IPS-20b (cell line): ENCODE results near the gene EEF1AKMT2.

Source experiments
- H3K27ac ChIP-seq: one replicate; pipeline ENCODE4 v1.5.1; 2013; ENCODE audit warnings: low read length
- H3K27me3 ChIP-seq: 2 replicates; pipeline ENCODE4 v1.6.1; 2013; ENCODE audit warnings: mild to moderate bottlenecking, low read length, inconsistent platforms; ENCODE audit not compliant: insufficient read depth
- H3K36me3 ChIP-seq: 2 replicates; pipeline ENCODE4 v1.6.1; 2013; ENCODE audit warnings: low read depth, mild to moderate bottlenecking, inconsistent platforms, low read length, moderate library complexity; ENCODE audit not compliant: insufficient read depth
- H3K4me1 ChIP-seq: 2 replicates; pipeline ENCODE4 v1.6.1; 2013; ENCODE audit warnings: mild to moderate bottlenecking, control low read depth, inconsistent platforms, low read length, moderate library complexity; ENCODE audit not compliant: insufficient read depth
- H3K4me3 ChIP-seq: 2 replicates; pipeline ENCODE4 v1.5.1; 2013; ENCODE audit warnings: mild to moderate bottlenecking, low read length, inconsistent platforms
- H3K9ac ChIP-seq: 2 replicates; pipeline ENCODE4 v1.6.1; 2013; ENCODE audit warnings: low read depth, mild to moderate bottlenecking, inconsistent platforms, low read length, moderate library complexity
- H3K9me3 ChIP-seq: 2 replicates; pipeline ENCODE4 v1.6.1; 2013; ENCODE audit warnings: mild to moderate bottlenecking, low read depth, low read length, inconsistent platforms; ENCODE audit not compliant: insufficient read depth

EEF1AKMT2 gene

DNA sequence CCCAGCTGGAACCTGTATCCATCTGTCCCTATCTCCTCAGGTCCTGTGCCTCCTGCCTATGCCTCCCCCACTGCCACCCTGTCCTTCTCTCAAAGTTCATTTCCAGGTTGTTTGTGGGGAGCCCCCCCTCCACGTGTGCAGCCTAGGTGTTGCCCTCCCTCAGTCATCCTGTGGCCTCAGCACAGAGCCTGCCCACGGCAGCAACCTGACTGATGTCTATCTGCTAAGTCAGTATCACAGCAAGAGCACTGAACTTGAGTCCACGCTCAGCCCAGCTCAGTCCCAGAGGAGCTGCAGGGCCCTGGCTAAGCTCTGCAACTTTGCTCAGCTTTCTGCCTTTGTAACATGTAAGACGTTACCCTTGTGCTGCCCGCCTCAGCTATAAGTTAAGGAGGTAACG lies 76.2 kb downstream of the EEF1AKMT2 start:
- H3K4me3 ChIP-seq: no peak overlapping the region
- no peaks in the 10 kb centered on the region for H3K27me3 ChIP-seq
- H3K9ac ChIP-seq: no peak overlapping the region
- H3K9me3 ChIP-seq: no peaks in the 10 kb centered on the region
- no peaks in the 10 kb centered on the region for H3K36me3 ChIP-seq
- no peak overlapping the region for H3K27ac ChIP-seq
- peaks cover 5% of the 10 kb centered on the region for H3K4me1 ChIP-seq

- H3K27ac ChIP-seq: no peak overlapping the region
- peaks cover 3% of the 10 kb centered on the region for H3K4me1 ChIP-seq
- H3K36me3 ChIP-seq: no peaks in the 10 kb centered on the region
These were observed 77.9 kb downstream of the EEF1AKMT2 start for GRCh38 chr10:124713679-124714255.

DNA sequence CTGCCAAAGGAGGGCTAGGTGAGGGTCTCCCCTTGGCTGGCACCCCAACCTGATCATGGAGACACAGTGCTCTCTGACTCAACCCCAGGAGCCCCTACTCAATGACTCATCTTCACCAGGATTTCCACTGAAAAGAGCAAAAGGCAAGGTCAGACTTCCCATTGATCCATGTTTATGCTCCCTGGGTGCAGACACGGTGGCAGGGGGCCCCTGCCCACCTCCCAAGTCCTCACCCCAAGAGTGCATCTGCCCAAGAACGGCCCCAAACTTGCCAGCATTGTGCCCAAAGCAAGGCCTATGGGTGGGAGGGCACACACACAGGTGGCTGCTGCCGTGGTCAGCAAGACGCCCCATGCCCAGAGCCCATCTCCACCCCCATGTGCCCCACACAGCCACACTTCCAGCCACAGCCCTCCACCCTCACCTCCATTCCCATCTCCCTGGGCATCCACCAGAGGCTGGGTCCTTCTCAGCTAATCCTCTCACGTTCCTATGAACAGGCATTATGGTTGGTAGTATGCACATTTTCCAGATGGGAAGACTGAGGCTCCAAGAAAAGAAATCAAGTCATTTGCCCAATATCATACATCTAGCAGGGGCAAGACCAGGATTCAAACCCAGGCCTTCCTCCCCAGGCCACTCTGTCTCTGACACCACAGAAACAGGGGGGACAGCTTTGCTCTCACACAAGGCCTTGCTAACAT lies 78.8 kb downstream of the EEF1AKMT2 start:
- no peaks in the 10 kb centered on the region for H3K36me3 ChIP-seq
- H3K4me1 ChIP-seq: peaks cover 6% of the 10 kb centered on the region
- H3K4me3 ChIP-seq: no peak overlapping the region
- H3K27ac ChIP-seq: no peak overlapping the region
- no peaks in the 10 kb centered on the region for H3K9me3 ChIP-seq
- no peak overlapping the region for H3K9ac ChIP-seq
- H3K27me3 ChIP-seq: no peaks in the 10 kb centered on the region

More at GRCh38 chr10:124713679-124714255, 77.9 kb downstream of the EEF1AKMT2 start:
- no peaks in the 10 kb centered on the region for H3K9me3 ChIP-seq
- H3K27me3 ChIP-seq: no peaks in the 10 kb centered on the region
- H3K9ac ChIP-seq: no peak overlapping the region
- H3K4me3 ChIP-seq: no peak overlapping the region

GRCh38 chr10:124711145-124711544 lies 80.5 kb downstream of the EEF1AKMT2 start:
- H3K27ac ChIP-seq: no peak overlapping the region
- H3K4me3 ChIP-seq: no peak overlapping the region
- 0 out of 2 replicates have a peak, but pooled peaks cover 1% of the 10 kb centered on the region for H3K36me3 ChIP-seq
- no peaks in the 10 kb centered on the region for H3K9me3 ChIP-seq
- H3K4me1 ChIP-seq: peaks cover 6% of the 10 kb centered on the region
- H3K9ac ChIP-seq: no peak overlapping the region
- H3K27me3 ChIP-seq: no peaks in the 10 kb centered on the region

DNA sequence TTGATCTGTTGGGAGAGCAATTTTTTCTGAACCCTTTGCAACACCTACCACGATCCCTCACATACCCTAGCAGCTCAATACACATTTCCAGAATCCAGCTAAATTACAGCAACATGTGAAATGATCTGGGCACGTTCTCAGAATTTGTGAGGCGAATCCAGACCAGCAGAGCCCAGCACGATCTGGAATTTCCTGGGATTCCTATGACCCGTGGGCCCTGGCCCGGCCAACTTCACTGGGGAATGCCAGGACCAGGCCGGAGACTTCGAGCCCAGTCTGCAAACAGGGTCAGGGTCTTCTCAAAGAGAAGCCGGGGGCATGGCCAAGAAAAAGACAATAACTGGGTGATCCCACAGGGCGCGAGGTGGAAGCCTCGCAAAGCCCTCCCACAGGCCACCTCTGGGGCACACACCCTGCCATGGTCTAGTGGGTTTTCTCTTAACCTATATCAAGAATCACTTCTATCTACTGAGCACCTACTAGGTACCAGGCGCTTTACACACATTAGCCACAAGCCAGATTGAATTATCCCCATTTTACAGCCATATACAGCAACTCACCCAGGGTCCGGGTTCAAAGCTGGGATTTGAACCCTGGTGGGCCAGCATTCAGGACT lies 81.3 kb downstream of the EEF1AKMT2 start:
- no peaks in the 10 kb centered on the region for H3K9me3 ChIP-seq
- no peak overlapping the region for H3K27ac ChIP-seq
- no peak overlapping the region for H3K9ac ChIP-seq
- 0 out of 2 replicates have a peak, but pooled peaks cover 4% of the 10 kb centered on the region for H3K36me3 ChIP-seq
- peaks cover 6% of the 10 kb centered on the region for H3K4me1 ChIP-seq
- H3K27me3 ChIP-seq: no peaks in the 10 kb centered on the region
- H3K4me3 ChIP-seq: no peak overlapping the region

- H3K9me3 ChIP-seq: no peaks in the 10 kb centered on the region
- H3K4me3 ChIP-seq: no peak overlapping the region
- 0 out of 2 replicates have a peak, but pooled peaks cover 4% of the 10 kb centered on the region for H3K36me3 ChIP-seq
- H3K27ac ChIP-seq: no peak overlapping the region
- H3K4me1 ChIP-seq: peaks cover 6% of the 10 kb centered on the region
- no peak overlapping the region for H3K9ac ChIP-seq
- no peaks in the 10 kb centered on the region for H3K27me3 ChIP-seq
These were observed 81.8 kb downstream of the EEF1AKMT2 start for GRCh38 chr10:124709861-124710260.

- H3K9me3 ChIP-seq: no peaks in the 10 kb centered on the region
- H3K9ac ChIP-seq: no peak overlapping the region
- no peaks in the 10 kb centered on the region for H3K27me3 ChIP-seq
- 0 out of 2 replicates have a peak, but pooled peaks cover 4% of the 10 kb centered on the region for H3K36me3 ChIP-seq
- peaks cover 6% of the 10 kb centered on the region for H3K4me1 ChIP-seq
- no peak overlapping the region for H3K4me3 ChIP-seq
- no peak overlapping the region for H3K27ac ChIP-seq
These were observed 82.7 kb downstream of the EEF1AKMT2 start for GRCh38 chr10:124708922-124709520.

DNA sequence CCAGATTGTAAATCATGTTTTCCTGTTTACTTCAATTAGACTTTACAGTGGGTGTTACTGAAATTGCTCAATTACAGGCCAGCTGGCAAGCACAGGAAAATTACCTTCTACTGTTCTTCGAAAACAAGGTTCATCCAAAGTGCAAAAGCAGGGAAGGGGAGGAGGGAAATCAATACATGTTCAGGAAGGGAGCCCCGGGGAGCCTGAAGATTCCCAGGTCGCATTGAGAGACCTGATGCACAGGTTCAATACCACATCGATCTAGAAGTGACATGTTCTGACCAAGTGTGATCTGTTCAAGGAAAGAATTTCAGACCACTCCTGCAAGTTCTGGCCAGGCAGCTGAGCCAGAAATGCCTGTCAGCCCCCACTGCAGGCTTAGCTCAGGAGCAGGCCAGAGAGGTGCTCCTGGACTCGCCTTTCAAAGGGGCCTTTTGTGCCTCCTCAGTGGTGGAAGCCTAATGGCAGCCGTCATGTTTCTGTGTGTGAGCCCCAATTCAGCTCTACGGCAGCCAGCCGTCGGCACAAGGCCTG lies 83.4 kb downstream of the EEF1AKMT2 start:
- no peak overlapping the region for H3K4me3 ChIP-seq
- no peaks in the 10 kb centered on the region for H3K9me3 ChIP-seq
- 0 out of 2 replicates have a peak, but pooled peaks cover 4% of the 10 kb centered on the region for H3K36me3 ChIP-seq
- H3K9ac ChIP-seq: no peak overlapping the region
- no peak overlapping the region for H3K27ac ChIP-seq
- H3K4me1 ChIP-seq: peaks cover 6% of the 10 kb centered on the region
- no peaks in the 10 kb centered on the region for H3K27me3 ChIP-seq
